GM18951 (cell line): ENCODE data around the gene RHOT2.

Experiments used
- POLR2A ChIP-seq: IDR thresholded peaks from 4 replicates; pipeline ENCODE4 v1.6.1; 2011; ENCODE audit warnings: mild to moderate bottlenecking; ENCODE audit not compliant: insufficient read length, insufficient read depth; ENCODE audit errors: extremely low read depth
- in situ Hi-C: fragments of 300-500 bp; cut with MboI; formaldehyde crosslinking; loops from one replicate; pipeline ENCODE4 v1.12.0; 2022; ENCODE audit warnings: low sequenced_read_pairs, mixed read lengths, inconsistent platforms; ENCODE audit not compliant: unreplicated experiment

Gene RHOT2

DNA sequence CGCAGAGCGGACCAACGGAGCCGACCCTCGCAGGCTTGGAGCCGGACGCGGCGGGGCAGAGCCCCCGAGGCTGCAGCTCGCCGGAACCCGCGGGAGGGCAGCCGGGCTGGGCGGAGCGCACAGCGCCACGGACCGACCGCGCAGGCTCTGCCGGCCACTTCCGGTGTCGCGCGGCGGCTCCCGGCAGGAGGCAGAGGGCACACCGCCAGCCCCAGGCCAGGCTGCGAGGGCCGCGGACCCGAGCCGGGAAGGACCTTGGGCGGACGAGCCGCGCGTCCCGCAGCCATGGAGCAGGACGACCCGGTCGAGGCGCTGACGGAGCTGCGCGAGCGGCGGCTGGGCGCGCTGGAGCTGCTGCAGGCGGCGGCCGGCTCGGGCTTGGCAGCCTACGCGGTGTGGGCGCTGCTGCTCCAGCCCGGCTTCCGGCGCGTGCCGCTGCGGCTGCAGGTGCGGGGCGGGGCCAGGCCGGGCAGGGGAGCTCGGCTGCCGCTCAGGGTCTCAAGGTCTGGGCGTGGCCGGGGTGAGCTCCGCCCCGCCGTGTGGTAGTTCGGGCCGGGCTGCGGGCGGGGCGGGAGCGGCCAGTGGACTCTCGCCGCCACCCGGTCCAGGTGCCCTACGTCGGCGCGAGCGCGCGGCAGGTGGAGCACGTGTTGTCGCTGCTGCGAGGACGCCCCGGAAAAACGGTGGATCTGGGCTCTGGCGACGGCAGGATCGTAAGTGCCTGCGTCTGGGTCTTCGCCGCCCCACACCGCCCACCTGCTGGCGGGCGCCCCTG, 53.2 kb downstream of the RHOT2 start, which contains the start of gene ANTKMT:
Gene ANTKMT, plus strand, starts transcription at position 157 of the 775 bp plus-strand sequence. Its CDS starts 129 bp downstream, at position 286.
- TF ChIP-seq POLR2A: peak; percentile 99
- in situ Hi-C loops: no loop called here

DNA sequence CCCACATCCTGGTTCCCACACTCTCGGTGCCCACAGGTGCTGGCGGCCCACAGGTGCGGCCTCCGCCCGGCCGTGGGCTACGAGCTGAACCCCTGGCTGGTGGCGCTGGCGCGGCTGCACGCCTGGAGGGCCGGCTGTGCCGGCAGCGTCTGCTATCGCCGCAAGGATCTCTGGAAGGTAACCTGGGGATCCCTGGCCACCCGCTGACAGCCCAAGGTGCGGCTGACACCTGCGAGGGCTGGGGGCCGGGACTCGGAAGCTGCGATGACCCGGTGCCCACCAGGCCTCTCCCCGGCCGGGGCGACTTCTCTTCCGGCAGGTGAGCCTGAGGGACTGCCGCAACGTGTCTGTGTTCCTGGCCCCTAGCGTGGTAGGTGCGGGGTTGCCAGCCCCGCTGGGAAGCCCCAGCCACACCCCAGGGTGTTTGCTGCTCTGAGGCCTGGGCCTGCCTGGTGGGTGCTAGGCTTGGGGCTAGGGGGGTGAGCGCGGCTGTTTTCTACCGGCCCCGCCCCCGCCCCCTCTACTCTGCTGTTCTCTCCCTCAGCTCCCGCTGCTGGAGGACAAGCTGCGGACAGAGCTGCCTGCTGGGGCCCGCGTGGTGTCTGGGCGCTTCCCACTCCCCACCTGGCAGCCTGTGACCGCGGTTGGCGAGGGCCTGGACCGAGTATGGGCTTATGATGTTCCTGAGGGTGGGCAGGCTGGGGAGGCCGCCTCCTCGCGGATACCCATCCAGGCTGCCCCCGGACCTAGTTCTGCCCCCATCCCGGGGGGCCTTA, 54.0 kb downstream of the RHOT2 start:
- in situ Hi-C loops: no loop called here
- no peak for TF ChIP-seq POLR2A

DNA sequence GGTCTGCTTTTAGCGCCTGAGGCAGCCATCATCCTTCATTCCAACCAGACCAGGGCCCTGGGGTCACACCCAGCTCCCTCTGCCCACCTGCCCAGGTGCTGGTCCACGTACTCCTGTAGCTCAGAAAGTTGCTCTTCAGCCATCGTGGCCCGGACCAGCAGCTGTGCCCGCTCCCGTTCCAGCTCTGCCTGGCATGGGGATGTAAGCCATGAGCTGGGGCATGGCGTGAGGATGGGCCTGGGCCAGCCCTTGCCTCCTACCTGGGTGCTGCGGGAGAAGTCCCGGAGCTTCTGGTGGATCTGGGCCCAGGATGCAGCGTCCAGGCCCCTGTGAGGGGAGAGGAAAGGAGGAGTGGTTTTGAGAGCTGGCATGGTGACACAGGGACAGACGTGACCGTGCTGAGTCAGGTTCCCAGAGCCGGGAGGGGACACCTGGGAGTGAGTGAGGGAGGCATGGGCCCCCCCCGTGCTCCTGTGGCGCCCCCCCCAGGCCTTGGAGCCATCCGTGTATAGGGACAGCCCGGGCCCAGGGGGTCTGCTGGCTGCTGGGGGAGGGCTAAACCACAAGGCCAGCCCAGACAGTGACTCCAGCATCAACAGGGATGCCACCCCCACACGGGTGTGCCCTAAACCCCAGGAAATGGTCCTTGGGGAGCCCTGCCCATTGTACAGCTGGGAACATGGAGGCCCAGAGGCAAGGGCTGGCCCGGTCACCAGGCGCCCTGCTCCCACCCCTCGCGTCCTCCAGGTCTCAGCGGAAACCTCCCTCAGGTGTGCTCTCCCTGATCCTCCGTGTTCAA, 55.1 kb downstream of the RHOT2 start:
- TF ChIP-seq POLR2A: no peak
- in situ Hi-C loops: no loop called here

DNA sequence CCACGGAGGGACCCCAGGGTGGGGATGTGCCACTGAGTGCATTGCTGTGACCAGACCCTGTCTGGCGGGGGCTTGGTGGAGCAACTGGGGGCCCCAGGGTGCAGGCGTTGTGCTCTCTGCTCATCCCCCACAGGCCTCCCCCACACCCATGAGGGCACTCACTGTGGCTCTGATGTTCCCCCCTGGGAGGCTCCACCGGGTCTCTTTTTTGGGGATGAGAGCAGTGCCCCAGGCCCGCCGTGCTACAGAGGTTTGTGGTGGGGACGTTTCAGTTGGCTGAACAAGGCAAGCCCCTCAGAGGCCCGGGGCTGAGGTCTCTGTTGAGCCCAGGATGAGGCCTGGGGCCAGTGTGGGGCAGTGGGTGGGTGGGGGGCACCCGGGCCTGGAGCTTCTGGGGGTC, 55.8 kb downstream of the RHOT2 start:
- in situ Hi-C loops: no loop called here
- no peak for TF ChIP-seq POLR2A
